Breast epithelium (tissue), 4 donors: ENCODE results near the gene SLC50A1. TPM values are rescaled to one million over a fixed set of nuclear protein-coding genes. Genes with fewer than 3 reads are reported as not detected.

Experiments
- DNase-seq, 2 donors: peaks; one replicate each; pipeline ENCODE4 v3.0.0-alpha.2; 2019; ENCODE audit warnings: low spot score in 2 of 2
- H3K27ac ChIP-seq, 2 donors: fragments of 200-600 bp; sonication (generic) in 1 of 2; one replicate each; pipeline ENCODE4 v1.5.1; 2016 to 2019; ENCODE audit warnings: mild to moderate bottlenecking in 1 of 2
- H3K27me3 ChIP-seq, 2 donors: fragments of 200-600 bp; sonication (generic) in 1 of 2; one replicate each; pipeline versions ENCODE4 v1.5.1 to v1.6.0; 2017 to 2019; ENCODE audit warnings: control low read depth in 1 of 2, mild to moderate bottlenecking in 1 of 2
- H3K36me3 ChIP-seq: fragments of 200-600 bp; one replicate; pipeline ENCODE4 v1.5.1; 2019
- H3K4me1 ChIP-seq, 2 donors: fragments of 200-600 bp; sonication (generic); one replicate each; pipeline ENCODE4 v1.5.1; 2016 to 2019; ENCODE audit warnings: control low read depth in 1 of 2
- H3K4me3 ChIP-seq, 3 donors: fragments of 200-600 bp; sonication (generic); 1 replicate in 2 of 3; 2 replicates in 1 of 3; pipeline ENCODE4 v1.5.1; 2016 to 2019; ENCODE audit warnings: mild to moderate bottlenecking in 3 of 3, moderate library complexity in 2 of 3
- H3K9me3 ChIP-seq, 2 donors: fragments of 200-600 bp; sonication (generic) in 1 of 2; one replicate each; pipeline ENCODE4 v1.5.1; 2016 to 2019; ENCODE audit warnings: control low read depth in 1 of 2
- CTCF ChIP-seq, 3 donors: fragments of 450-650 bp; IDR thresholded peaks; one replicate each; pipeline ENCODE4 v1.5.1; 2016 to 2017; ENCODE audit warnings: antibody characterized with exemption in 3 of 3, mild to moderate bottlenecking in 3 of 3, moderate library complexity in 3 of 3
- POLR2A ChIP-seq: fragments of 450-650 bp; IDR thresholded peaks from one replicate; pipeline ENCODE4 v1.6.1; 2016; ENCODE audit warnings: antibody characterized with exemption, mild to moderate bottlenecking, moderate library complexity
- POLR2AphosphoS5 ChIP-seq, 3 donors: sonication (generic); formaldehyde crosslinking; IDR thresholded peaks; one replicate each; pipeline ENCODE4 v1.6.1; 2017; ENCODE audit warnings: antibody characterized with exemption in 3 of 3
- intact Hi-C: fragments of 100-400 bp; cut with DNase I; formaldehyde crosslinking; loops from one replicate; pipeline ENCODE4 v1.15.1; 2023; ENCODE audit warnings: low total_unique reads
- total RNA-seq, 3 donors: library from RNA; depleted of rRNA; stranded (reverse); fragments of >200 nt; gene quantifications; one replicate each; pipeline ENCODE4 v1.1.0, GENCODE V29; 2016

Gene SLC50A1
- total RNA-seq, 3 donors from 2014 or later = 25.0 to 32.4 (median 28.5) TPM

- H3K4me1 ChIP-seq = peaks cover 0 to 10% of the 10 kb centered on the region in 2 donors
- intact Hi-C loops = no loop called here
- peak within 1 kb of the TSS; percentile 76 to 90 (median 82) for H3K4me3 ChIP-seq
- peak; percentile 92 to 95 for DNase-seq
- peak within 1 kb of the TSS; percentile 96 to 98 for H3K27ac ChIP-seq
- no peaks in the 10 kb centered on the region for H3K9me3 ChIP-seq
- TF ChIP-seq CTCF (IDR thresholded peaks at IDR 0.05) = peak; percentile 92 to 96 (median 95)
- peak; percentile 41 to 78 (median 69) for TF ChIP-seq POLR2AphosphoS5 (IDR thresholded peaks at IDR 0.05)
- peak; percentile 56 for TF ChIP-seq POLR2A
- no peaks in the 10 kb centered on the region for H3K27me3 ChIP-seq
- H3K36me3 ChIP-seq = no peaks in the 10 kb centered on the region
Measured at GRCh38 chr1:155172732-155173477, 37.3 kb downstream of the SLC50A1 start, which contains the start of gene KRTCAP2. TSS of gene KRTCAP2 (minus strand) at chr1:155173304. CDS start at chr1:155173224, 80 bp downstream.

- TF ChIP-seq POLR2A (no peak), POLR2AphosphoS5 (IDR thresholded peaks at IDR 0.05) (no peak), CTCF (IDR thresholded peaks at IDR 0.05) (no peak)
- Histone ChIP-seq H3K4me1 (peaks cover 0 to 10% of the 10 kb centered on the region in 2 donors), H3K27ac (peak within 1 kb of the TSS; percentile 96 to 98), H3K9me3 (no peaks in the 10 kb centered on the region), H3K27me3 (no peaks in the 10 kb centered on the region), H3K4me3 (peak within 1 kb of the TSS; percentile 76 to 90 (median 82)), H3K36me3 (no peaks in the 10 kb centered on the region)
- peak; percentile 17 to 51 for DNase-seq
- intact Hi-C loops = no loop called here
Measured at GRCh38 chr1:155173478-155174323, 38.0 kb downstream of the SLC50A1 start, which contains the start of gene TRIM46. TSS of gene TRIM46 (plus strand) at chr1:155173849. CDS start at chr1:155173967, 118 bp downstream.

- Histone ChIP-seq H3K4me1 (peaks cover 0 to 16% of the 10 kb centered on the region in 2 donors), H3K27me3 (no peaks in the 10 kb centered on the region), H3K36me3 (no peaks in the 10 kb centered on the region), H3K9me3 (no peaks in the 10 kb centered on the region), H3K4me3 (peak overlapping the region in 2 of 3 donors; percentile 76 to 90), H3K27ac (peak overlapping the region in 1 of 2 donors; percentile 25)
- intact Hi-C loops = no loop called here
- no peak for TF ChIP-seq CTCF (IDR thresholded peaks at IDR 0.05)
- TF ChIP-seq POLR2AphosphoS5 (IDR thresholded peaks at IDR 0.05) = no peak
- no peak for TF ChIP-seq POLR2A
- peak; percentile 19 to 48 for DNase-seq
Measured at GRCh38 chr1:155174324-155175280, 39.0 kb downstream of the SLC50A1 start.

GRCh38 chr1:155175281-155175926, 39.8 kb downstream of the SLC50A1 start:
- H3K9me3 ChIP-seq = no peaks in the 10 kb centered on the region
- peaks cover 0 to 16% of the 10 kb centered on the region in 2 donors for H3K4me1 ChIP-seq
- TF ChIP-seq POLR2AphosphoS5 (IDR thresholded peaks at IDR 0.05) = no peak
- no peak for TF ChIP-seq CTCF (IDR thresholded peaks at IDR 0.05)
- no peak for TF ChIP-seq POLR2A
- no peaks in the 10 kb centered on the region for H3K27me3 ChIP-seq
- intact Hi-C loops = no loop called here
- H3K4me3 ChIP-seq = no peak overlapping the region
- H3K36me3 ChIP-seq = no peaks in the 10 kb centered on the region
- no peak overlapping the region for H3K27ac ChIP-seq
- peak in 1 of 2 donors; percentile 52 for DNase-seq
